Measurements from ENCODE around the gene ZNF423.

The ZNF423 gene

GRCh38 chr16:49755313-49755620 lies 100.6 kb downstream of the ZNF423 start:
- DNase-seq (ENCODE audit: low read depth in 2 of 2, low spot score in 1 of 2), result no peak

DNA sequence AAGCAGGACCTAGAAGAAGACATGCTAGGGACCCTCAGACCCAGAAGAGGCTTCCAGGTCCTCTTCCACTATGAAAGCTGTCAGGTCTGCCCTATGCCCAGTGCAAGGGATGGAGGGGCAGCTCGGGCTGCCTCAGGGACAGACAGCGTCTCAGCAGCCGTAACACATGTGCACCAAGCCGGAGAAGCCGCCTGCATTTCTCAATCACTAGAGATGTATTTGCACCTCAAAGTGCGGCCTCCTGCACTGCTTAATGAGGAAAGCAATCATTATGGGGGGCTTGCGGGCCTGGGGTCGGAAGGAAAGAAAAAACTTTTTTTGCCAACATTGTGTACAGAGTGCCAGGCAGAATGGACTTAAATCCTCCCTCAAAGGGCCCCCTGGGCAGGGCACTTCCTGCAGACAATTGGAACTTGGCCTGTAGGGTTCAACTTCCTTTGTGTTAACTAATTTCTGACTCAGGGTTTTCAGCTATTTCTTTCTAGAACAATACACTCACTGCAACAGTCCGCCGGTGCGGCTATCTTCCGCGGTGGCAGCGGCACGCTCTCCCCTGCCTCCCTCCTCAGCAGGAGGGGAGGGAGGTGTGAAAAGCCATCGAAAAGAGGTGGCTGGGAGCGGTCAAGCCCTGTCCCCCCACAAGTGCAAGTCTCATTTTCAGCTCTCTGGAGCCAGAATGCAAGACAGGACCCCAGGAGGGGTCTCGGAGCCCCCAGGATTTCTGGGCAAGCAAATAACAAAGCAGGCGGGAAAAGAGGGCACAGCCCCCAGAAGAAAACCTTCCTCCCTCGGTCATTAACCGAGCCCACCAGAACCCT lies 101.2 kb downstream of the ZNF423 start:
- DNase-seq (ENCODE audit: low read depth in 2 of 2, low spot score in 1 of 2), result no peak

GRCh38 chr16:49750341-49751000 lies 105.4 kb downstream of the ZNF423 start:
- DNase-seq (ENCODE audit: low read depth in 2 of 2, low spot score in 1 of 2), result no peak

DNA sequence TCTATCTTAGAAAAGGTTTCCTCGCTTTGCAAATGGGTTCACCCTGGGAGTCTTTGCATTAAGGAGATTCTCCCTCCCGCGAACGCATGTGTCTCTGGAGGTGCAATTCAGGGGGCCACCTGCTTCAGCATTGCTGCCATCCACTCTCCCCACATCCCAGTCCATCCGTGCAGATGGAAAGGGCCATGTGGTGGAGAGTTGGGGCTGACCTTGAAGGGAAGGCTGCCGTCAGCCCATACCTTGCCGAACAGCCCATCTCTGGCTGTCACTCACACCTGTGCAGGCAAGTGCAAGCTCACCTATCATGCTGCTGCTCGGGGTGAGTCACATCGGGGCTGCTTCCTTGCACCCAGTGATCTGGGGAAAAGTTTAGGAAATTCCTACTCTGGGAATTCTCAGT lies 106.1 kb downstream of the ZNF423 start:
- DNase-seq (ENCODE audit: low read depth in 2 of 2, low spot score in 1 of 2), result no peak

GRCh38 chr16:49748322-49748721 lies 107.6 kb downstream of the ZNF423 start:
- no peak for DNase-seq (ENCODE audit: low read depth in 2 of 2, low spot score in 1 of 2)

DNA sequence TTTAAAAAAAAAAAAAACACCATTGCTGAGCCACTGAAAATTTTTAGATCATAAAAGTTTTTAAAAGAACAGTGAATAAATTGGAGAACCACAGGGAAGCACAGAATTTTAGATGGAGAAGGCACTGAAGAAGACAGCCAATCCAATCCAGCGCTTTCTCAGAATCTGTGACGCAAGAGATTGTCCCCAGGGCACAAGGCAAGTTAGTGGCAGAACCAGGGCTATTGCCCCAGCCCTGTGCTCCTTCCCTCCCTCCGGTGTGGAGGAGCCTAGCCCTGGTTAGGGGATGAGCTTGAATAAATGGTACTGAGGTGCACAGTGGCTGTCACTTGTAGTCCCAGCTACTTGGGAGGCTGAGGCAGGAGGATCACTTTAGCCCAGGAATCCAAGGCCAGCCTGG lies 108.3 kb downstream of the ZNF423 start:
- DNase-seq (ENCODE audit: low read depth in 2 of 2, low spot score in 1 of 2), result no peak

GRCh38 chr16:49746545-49746944 lies 109.4 kb downstream of the ZNF423 start:
- DNase-seq (ENCODE audit: low read depth in 2 of 2, low spot score in 1 of 2), result no peak

DNA sequence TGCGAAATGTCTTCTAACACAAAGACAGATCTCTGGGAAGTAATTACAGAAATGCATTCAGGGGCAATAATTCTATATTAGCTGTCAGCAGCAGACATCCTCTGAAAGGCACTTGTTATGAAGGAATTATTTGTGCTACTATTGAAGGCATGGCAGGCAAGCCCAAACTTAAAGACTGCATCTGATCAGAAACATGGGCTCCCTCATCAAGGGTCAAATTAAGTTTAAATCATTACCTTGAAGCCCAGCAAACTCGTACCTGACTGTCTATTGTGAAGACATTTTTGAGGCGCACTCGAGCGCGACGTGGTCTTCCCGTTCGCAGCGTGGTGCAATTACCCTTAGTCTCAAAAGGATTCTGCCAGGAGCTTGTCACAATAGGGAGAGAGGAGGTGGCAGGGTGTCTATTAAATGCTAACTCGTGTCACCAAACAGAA lies 110.6 kb downstream of the ZNF423 start:
- no peak for DNase-seq (ENCODE audit: low read depth in 2 of 2, low spot score in 1 of 2)

GRCh38 chr16:49744244-49745220 lies 111.4 kb downstream of the ZNF423 start:
- DNase-seq (ENCODE audit: low read depth in 2 of 2, low spot score in 1 of 2), result no peak

DNA sequence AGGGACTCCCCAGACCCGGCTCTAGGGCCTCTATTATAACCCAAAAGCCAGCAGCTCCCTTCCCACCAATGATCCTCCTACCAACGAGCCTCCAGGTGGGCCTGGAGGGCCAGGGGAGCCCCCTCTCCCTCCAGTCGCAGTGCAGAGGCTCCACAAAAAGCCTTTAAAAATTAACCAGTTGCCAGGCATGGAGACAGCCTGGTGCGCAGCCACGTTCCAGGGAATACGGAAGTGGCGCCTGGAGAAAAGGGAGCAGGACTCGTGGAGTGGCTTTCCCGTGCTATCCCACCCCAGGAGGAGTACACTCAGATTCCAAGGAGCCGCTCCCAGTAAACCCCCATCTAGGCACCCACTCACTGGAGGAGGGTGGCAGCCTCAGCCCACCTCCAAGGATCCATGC lies 112.3 kb downstream of the ZNF423 start:
- no peak for DNase-seq (ENCODE audit: low read depth in 2 of 2, low spot score in 1 of 2)

GRCh38 chr16:49743203-49743464 lies 112.8 kb downstream of the ZNF423 start:
- DNase-seq (ENCODE audit: low read depth in 2 of 2, low spot score in 1 of 2), result no peak

DNA sequence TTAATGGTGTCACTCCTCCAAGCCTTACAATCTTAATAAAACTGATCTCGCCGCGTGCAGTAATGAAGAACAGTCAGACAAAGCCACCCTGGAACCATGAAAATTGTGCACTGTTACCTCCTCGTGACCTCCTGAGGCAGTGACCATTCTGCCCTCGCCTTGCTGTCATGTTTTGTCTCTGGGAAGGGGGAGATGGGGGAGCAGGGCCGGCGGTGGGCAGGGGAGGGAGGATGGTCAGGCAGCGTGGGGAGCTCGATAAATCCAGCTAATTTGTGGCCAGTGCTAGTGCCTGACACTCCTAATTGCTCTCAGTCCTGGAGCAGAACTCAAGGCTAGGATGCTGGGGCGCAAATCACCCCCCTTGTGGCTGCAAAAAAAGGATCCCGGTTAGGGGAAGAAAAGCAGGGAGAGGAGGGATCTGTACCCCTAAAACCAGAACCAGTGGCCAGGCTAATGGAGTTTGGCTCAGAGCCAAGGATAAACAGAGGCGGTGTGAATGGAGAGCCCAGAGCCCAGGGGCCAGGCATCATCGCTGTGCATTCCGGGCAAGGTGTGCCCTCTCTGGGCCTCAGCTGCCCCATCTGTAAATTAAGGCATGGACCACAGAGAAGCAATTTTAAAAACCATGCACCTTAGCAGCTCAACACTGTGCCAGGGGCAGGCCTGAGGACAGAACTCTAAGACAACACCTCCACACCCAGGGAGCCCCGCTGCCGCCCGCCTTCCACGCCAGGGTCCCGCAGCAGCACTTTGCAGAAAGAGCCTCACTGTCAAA lies 113.3 kb downstream of the ZNF423 start:
- DNase-seq (ENCODE audit: low read depth in 2 of 2, low spot score in 1 of 2), result no peak

GRCh38 chr16:49740256-49740655 lies 115.7 kb downstream of the ZNF423 start:
- DNase-seq (ENCODE audit: low read depth in 2 of 2, low spot score in 1 of 2), result no peak

- no peak for DNase-seq (ENCODE audit: low read depth in 2 of 2, low spot score in 1 of 2)
Measured at GRCh38 chr16:49739381-49739780, 116.5 kb downstream of the ZNF423 start.

DNA sequence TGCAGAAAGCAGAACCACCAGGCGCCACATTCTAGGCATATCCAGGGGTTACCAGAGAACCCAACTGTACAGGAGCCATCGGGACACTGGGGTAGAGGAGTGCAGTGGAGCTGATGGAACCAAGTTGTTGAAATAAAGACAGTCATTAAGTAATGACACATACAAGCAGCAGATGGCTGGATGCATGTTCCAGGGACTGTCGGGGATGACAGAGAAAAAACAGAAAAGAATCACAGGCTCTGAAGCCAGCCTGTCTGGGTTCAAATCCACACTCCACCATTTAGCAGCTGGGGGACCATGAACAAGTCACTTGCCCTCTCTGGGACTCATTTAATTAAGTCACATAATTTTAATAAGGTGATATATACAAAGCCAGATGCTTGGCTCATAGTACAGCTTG lies 117.1 kb downstream of the ZNF423 start:
- no peak for DNase-seq (ENCODE audit: low read depth in 2 of 2, low spot score in 1 of 2)

- no peak for DNase-seq (ENCODE audit: low read depth in 2 of 2, low spot score in 1 of 2)
Measured at GRCh38 chr16:49738001-49738400, 117.9 kb downstream of the ZNF423 start.

- no peak for DNase-seq (ENCODE audit: low read depth in 2 of 2, low spot score in 1 of 2)
Measured at GRCh38 chr16:49737541-49737940, 118.4 kb downstream of the ZNF423 start.

DNA sequence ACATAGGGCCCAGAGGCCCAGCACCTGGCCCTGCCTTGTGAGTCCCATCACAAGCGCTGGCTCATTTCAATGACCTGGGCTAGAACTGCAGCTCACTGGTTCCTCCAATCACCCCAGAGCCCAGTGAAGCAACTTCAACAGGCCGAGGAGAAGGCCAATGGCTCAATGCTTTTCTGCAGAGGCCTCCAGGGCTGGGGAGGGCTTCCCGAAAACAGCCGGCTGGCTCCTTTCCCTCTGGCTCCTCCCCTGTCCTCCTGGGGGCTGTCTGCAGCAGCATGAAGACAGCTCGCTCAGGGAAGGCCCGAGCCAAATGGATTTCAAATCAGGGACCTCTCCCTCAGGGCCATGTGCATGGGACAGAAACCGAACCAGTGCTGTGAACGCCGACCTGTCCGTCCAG lies 121.6 kb downstream of the ZNF423 start:
- DNase-seq (ENCODE audit: low read depth in 2 of 2, low spot score in 1 of 2), result no peak

DNA sequence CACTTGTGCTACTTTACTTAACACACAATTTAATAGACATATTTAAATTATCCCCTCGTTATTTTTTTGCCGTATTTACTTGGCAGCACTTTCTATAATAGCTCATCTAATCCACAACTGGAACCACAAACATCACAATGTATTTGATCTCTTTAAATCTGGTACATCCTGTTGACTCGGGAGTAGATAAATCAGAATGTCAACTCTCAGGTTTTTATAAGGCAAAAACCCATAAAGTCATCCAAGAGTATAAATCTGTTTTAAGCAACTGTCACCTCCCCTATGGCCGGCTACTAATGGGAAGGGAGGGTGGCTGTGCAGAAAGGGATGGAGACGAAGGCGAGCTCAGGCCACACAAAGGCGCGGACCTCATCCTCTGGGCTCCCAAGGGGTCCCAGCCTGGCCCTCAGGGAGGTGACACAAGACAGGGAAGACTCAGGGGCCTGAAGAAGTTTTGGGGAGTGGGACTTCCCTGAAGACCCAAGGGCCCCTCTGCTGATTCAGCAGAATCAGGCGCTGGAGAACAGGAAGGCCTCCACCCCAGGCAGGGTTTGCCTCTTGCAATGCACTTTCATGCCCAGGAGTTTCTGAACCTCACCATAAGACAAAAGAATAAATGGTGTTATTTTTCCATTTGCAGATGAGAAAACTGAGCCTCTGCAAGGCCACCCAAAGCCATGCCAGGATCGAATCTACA lies 122.5 kb downstream of the ZNF423 start:
- no peak for DNase-seq (ENCODE audit: low read depth in 2 of 2, low spot score in 1 of 2)

DNA sequence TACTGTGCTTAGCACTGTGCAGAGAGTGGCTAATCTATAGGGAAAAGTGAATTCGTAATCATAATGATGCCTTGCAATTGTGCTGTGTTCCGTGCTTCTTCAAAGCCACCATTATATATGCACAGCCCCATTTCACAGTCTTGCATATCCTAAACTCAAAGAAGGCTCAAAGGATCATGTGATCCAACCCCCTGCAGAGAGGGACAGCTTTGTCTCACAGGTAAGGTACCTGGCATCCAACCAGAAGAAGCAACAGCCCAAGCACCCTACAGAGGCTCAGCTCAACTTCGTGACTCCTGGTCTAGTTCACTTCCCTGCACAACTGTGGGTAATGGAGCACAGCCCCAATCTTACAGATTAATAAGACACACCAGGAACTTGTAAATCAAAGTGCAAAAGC lies 124.0 kb downstream of the ZNF423 start:
- DNase-seq (ENCODE audit: low read depth in 2 of 2, low spot score in 1 of 2), result no peak

DNA sequence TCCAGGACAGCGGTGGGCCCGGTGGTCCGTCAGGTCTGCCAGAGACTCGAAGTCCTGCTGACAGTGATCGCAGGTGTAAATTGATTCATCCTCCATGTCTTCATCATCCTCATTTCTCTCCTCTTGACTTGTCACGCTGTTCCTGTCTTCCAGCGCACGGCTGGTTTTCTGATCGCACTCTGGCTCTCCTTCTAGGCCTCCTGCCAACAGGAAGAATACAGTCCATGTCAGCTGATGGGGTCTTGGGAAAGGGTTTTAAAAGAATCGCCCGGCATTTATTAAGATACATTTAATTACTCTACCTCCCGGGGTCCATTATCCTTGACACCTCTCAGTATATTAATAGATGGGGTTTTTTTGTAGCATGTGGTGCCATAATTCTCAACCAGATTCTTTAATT lies 125.1 kb downstream of the ZNF423 start:
- no peak for DNase-seq (ENCODE audit: low read depth in 2 of 2, low spot score in 1 of 2)
